Endodermal cell (in vitro differentiated cells): ENCODE results near the gene SPON1. TPM values are rescaled to one million over a fixed set of nuclear protein-coding genes. Genes with fewer than 3 reads are reported as not detected.

Experiments used
- DNase-seq: peaks from one replicate; pipeline ENCODE4 v3.0.0-alpha.2; 2017
- H3K27ac ChIP-seq: 2 replicates; pipeline ENCODE4 v1.5.1; 2013; ENCODE audit warnings: mild to moderate bottlenecking, low read depth, low read length, moderate library complexity
- H3K27me3 ChIP-seq: 2 replicates; pipeline ENCODE4 v1.6.1; 2013; ENCODE audit warnings: mild to moderate bottlenecking, low read length, moderate library complexity; ENCODE audit not compliant: insufficient read depth, control insufficient read depth, poor library complexity, severe bottlenecking
- H3K36me3 ChIP-seq: 2 replicates; pipeline ENCODE4 v1.7.0; 2013; ENCODE audit warnings: mild to moderate bottlenecking, low read length, moderate library complexity; ENCODE audit not compliant: control insufficient read depth, insufficient read depth
- H3K4me1 ChIP-seq: one replicate; pipeline ENCODE4 v1.7.0; 2013; ENCODE audit warnings: low read length; ENCODE audit not compliant: control insufficient read depth, insufficient read depth
- H3K4me3 ChIP-seq: 2 replicates; pipeline ENCODE4 v1.5.1; 2013; ENCODE audit warnings: mild to moderate bottlenecking, low read length, moderate library complexity
- H3K9ac ChIP-seq: 2 replicates; pipeline ENCODE4 v1.6.1; 2013; ENCODE audit warnings: mild to moderate bottlenecking, low read length, moderate library complexity; ENCODE audit not compliant: poor library complexity, severe bottlenecking; ENCODE audit errors: extremely low read depth
- H3K9me3 ChIP-seq: 2 replicates; pipeline ENCODE4 v1.6.1; 2013; ENCODE audit warnings: mild to moderate bottlenecking, low read length, moderate library complexity; ENCODE audit not compliant: control insufficient read depth
- H3K27ac Mint-ChIP-seq: 2 replicates; pipeline ENCODE4 v1.8.0; 2020; ENCODE audit warnings: mixed read lengths
- H3K27me3 Mint-ChIP-seq: 2 replicates; pipeline ENCODE4 v1.8.0; 2021; ENCODE audit warnings: mild to moderate bottlenecking, mixed read lengths; ENCODE audit not compliant: insufficient read depth
- H3K36me3 Mint-ChIP-seq: 2 replicates; pipeline ENCODE4 v1.8.0; 2020; ENCODE audit warnings: low read depth, mixed read lengths
- H3K4me1 Mint-ChIP-seq: 2 replicates; pipeline ENCODE4 v1.8.0; 2020; ENCODE audit warnings: mixed read lengths
- H3K4me3 Mint-ChIP-seq: 2 replicates; pipeline ENCODE4 v1.8.0; 2020; ENCODE audit warnings: mild to moderate bottlenecking, moderate library complexity, mixed read lengths
- H3K9me3 Mint-ChIP-seq: 2 replicates; pipeline ENCODE4 v1.8.0; 2020; ENCODE audit warnings: mild to moderate bottlenecking, mixed read lengths
- WGBS, 2 experiments: methylation state at CpG; one replicate each; pipeline versions ENCODE4 v1.1.5 to v1.1.7; 2013; ENCODE audit warnings: missing lambda C conversion rate in 2 of 2, mixed read lengths in 1 of 2; ENCODE audit not compliant: insufficient coverage in 1 of 2, insufficient read length in 1 of 2; 5-methylcytosine and 5-hydroxymethylcytosine counted together
- total RNA-seq, 2 donors: library from RNA; stranded (reverse); fragmentation: NEBNext Ultra II Directional in 1 of 2; extraction: Animal tissue kit (Norgen Biotek cat#: 25700) in 1 of 2; gene quantifications; 2 replicates in 1 of 2; 3 replicates in 1 of 2; pipeline ENCODE4 v1.2.1, GENCODE V29; 2021
- TF ChIP-seq, protein P1 (sequence below): fragments of 200-600 bp; sonication (generic); conservative IDR thresholded peaks from 2 replicates; pipeline ENCODE4 v1.5.0; 2021; ENCODE audit warnings: antibody characterized with exemption, mild to moderate bottlenecking

Gene SPON1
- total RNA-seq, 2 donors from 2014 or later = 0.13 to 1.6 TPM

DNA sequence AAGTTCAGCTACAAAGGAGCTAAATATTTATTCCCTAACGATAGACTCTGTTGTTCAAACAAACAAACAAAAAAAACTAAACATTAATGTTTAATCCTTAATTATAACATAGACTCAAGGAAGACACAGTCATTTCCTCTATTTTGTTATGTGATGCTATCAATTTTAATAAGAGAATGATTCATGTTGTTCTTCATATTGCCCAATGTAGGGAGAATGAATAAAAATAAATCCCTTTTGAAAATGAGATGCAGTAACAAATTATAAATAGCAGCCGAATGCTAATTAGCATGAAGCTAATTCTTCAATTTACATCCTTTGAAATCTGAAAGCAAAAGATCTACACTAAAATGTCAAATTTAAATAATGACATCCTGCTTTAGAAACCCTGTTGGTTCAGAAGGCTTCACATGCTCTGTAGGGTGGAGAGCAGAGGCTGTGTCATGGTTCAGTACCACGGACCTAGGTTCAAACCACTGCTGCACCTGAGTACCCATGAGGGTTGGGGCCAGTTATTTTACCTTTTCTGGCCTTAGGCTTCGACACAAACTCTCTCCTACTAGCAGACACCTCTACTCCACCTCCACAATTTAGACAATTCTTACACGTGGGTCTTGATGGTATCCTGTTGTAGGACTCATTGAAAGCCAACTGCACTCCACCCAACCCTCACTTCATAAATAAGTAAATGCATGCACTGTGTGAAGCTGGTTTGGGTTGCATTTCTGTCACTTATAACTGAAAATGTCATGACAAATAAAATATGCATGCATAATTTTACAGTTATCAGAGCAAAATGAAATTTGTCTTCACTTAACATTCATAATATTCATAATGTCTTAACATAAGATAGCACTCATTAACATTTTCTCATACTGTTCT lies 307.4 kb downstream of the SPON1 start:
- no peaks in the 10 kb centered on the region for H3K4me1 ChIP-seq
- Mint-ChIP-seq H3K4me3 (no peak overlapping the region), H3K27me3 (no peaks in the 10 kb centered on the region), H3K4me1 (peaks cover 2% of the 10 kb centered on the region), H3K27ac (no peak overlapping the region), H3K9me3 (no peaks in the 10 kb centered on the region), H3K36me3 (peaks cover 49% of the 10 kb centered on the region)
- no peaks in the 10 kb centered on the region for H3K27me3 ChIP-seq
- no peak overlapping the region for H3K4me3 ChIP-seq
- no peak for DNase-seq
- TF ChIP-seq, protein P1, sequence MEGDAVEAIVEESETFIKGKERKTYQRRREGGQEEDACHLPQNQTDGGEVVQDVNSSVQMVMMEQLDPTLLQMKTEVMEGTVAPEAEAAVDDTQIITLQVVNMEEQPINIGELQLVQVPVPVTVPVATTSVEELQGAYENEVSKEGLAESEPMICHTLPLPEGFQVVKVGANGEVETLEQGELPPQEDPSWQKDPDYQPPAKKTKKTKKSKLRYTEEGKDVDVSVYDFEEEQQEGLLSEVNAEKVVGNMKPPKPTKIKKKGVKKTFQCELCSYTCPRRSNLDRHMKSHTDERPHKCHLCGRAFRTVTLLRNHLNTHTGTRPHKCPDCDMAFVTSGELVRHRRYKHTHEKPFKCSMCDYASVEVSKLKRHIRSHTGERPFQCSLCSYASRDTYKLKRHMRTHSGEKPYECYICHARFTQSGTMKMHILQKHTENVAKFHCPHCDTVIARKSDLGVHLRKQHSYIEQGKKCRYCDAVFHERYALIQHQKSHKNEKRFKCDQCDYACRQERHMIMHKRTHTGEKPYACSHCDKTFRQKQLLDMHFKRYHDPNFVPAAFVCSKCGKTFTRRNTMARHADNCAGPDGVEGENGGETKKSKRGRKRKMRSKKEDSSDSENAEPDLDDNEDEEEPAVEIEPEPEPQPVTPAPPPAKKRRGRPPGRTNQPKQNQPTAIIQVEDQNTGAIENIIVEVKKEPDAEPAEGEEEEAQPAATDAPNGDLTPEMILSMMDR = no peak
- H3K27ac ChIP-seq = no peak overlapping the region
- peaks cover 26% of the 10 kb centered on the region for H3K36me3 ChIP-seq
- 90 to 100% methylated on average over 3 to 5 of the region's 5 CpGs for WGBS, 2 experiments
- H3K9ac ChIP-seq = no peak overlapping the region
- H3K9me3 ChIP-seq = no peaks in the 10 kb centered on the region

DNA sequence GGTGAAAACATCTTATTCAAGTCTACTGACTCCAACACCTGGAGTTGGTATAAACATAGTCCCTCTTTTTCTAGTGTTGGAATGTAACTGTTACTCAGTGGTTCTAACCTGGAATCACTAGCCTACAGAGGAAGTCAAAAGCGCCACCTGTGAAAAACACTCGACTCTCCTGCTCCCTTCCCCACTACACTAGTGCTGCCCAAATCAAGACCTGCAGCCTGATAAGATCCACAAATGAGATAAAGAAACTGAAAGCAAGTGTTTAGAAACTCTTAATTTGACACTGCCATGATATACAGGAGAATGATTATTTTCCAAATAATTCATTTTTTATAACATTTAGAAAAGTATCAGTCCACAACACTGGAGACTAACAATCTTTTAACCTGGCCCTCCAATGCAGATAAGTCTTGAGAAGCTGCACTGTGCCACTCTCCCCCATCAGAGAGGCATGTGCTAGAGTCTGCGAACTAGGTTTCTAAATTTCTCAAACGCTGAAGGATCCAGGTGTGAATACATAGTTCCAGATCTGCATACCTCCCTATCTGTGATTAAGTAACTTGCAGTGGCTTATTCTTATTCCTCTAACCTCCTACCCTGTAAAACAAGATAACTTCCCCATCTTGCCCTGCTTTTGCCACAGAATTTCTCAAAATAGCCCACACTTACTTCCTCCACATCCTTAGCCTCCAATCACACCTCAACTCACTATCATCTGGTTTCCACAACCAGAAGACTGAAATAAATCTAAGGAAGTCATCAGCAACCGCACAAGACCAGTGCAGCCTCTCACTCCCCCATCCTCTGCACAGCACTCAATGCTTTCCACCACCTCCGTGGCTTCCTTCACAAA lies 308.4 kb downstream of the SPON1 start:
- H3K9me3 Mint-ChIP-seq = peaks cover 6% of the 10 kb centered on the region
- H3K36me3 ChIP-seq = peaks cover 32% of the 10 kb centered on the region
- DNase-seq = no peak
- no peak overlapping the region for H3K9ac ChIP-seq
- H3K4me1 ChIP-seq = no peaks in the 10 kb centered on the region
- H3K27me3 ChIP-seq = no peaks in the 10 kb centered on the region
- peaks cover 2% of the 10 kb centered on the region for H3K4me1 Mint-ChIP-seq
- H3K9me3 ChIP-seq = no peaks in the 10 kb centered on the region
- no peak overlapping the region for H3K27ac ChIP-seq
- no peak overlapping the region for H3K27ac Mint-ChIP-seq
- WGBS, 2 experiments = 75 to 81% methylated on average over 6 of the region's 6 CpGs
- H3K4me3 Mint-ChIP-seq = no peak overlapping the region
- H3K36me3 Mint-ChIP-seq = peaks cover 49% of the 10 kb centered on the region
- no peak overlapping the region for H3K4me3 ChIP-seq
- TF ChIP-seq, protein P1 = no peak
- no peaks in the 10 kb centered on the region for H3K27me3 Mint-ChIP-seq

DNA sequence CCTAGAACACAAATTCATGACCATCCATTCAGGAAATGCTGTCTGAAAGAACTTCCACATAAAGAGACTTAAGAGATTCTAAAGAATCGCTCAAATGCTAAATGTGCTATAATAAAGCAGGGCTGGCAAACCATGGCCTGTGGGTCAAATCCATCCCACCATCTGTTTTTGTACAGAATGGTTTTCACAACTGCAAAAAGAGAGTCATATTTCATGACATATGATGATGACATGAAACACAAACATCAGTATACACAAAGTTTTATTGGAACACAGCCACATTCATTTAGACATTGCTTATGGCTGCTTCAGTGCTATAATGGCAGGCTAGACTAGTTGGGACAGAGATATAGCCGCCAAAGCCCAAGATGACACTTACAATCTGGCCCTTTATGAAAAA lies 311.4 kb downstream of the SPON1 start:
- Histone ChIP-seq H3K27me3 (no peaks in the 10 kb centered on the region), H3K36me3 (peaks cover 48% of the 10 kb centered on the region), H3K9me3 (no peaks in the 10 kb centered on the region), H3K27ac (no peak overlapping the region), H3K9ac (no peak overlapping the region), H3K4me3 (no peak overlapping the region), H3K4me1 (no peaks in the 10 kb centered on the region)
- H3K27me3 Mint-ChIP-seq = peaks cover 2% of the 10 kb centered on the region
- peaks cover 60% of the 10 kb centered on the region for H3K36me3 Mint-ChIP-seq
- H3K9me3 Mint-ChIP-seq = peaks cover 25% of the 10 kb centered on the region
- TF ChIP-seq, protein P1 = no peak
- H3K4me1 Mint-ChIP-seq = no peaks in the 10 kb centered on the region
- 95 to 100% methylated on average over 2 of the region's 2 CpGs for WGBS, 2 experiments
- H3K4me3 Mint-ChIP-seq = no peak overlapping the region
- DNase-seq = no peak
- no peak overlapping the region for H3K27ac Mint-ChIP-seq
